ENCODE results near the gene MLLT6. TPM values are rescaled to one million over a fixed set of nuclear protein-coding genes. Genes with fewer than 3 reads are reported as not detected.

MLLT6 gene
- total RNA-seq = 13.3 and 17.1 TPM in 2 replicates

GRCh38 chr17:38704606-38705522 is at the start of gene MLLT6:
MLLT6 (plus strand) TSS chr17:38705273; CDS start chr17:38705633, 360 bp downstream.

GRCh38 chr17:38674749-38675615 is 30.1 kb upstream of the MLLT6 start, which contains the start of gene EPOP:
EPOP (minus strand) TSS chr17:38674957; CDS start chr17:38674495, 462 bp downstream.

GRCh38 chr17:38729886-38730525 is 24.9 kb downstream of the MLLT6 start, which contains the start of gene CISD3:
CISD3 (plus strand) TSS chr17:38730341; CDS start chr17:38730359, 18 bp downstream.

GRCh38 chr17:38748149-38748891 is 43.2 kb downstream of the MLLT6 start, which contains the start of gene PCGF2:
PCGF2 (minus strand) TSS chr17:38748336; CDS start chr17:38740402, 7,934 bp downstream.

GRCh38 chr17:38752308-38753070 is 47.4 kb downstream of the MLLT6 start, which contains the start of gene PSMB3:
PSMB3 (plus strand) TSS chr17:38752741; CDS start chr17:38752827, 86 bp downstream.

Other genes with a start within 250 kb of the MLLT6 start
- gene SRCIN1, start 99.3 kb upstream of the MLLT6 start, total RNA-seq = not detected in 2 replicates
- 5.0 and 8.1 TPM in 2 replicates for gene EPOP, start 30.3 kb upstream of the MLLT6 start, total RNA-seq
- 5.8 and 19.0 TPM in 2 replicates for gene CISD3, start 25.1 kb downstream of the MLLT6 start, total RNA-seq
- 2.9 and 4.7 TPM in 2 replicates for gene PCGF2, start 43.1 kb downstream of the MLLT6 start, total RNA-seq
- 158 and 179 TPM in 2 replicates for gene PSMB3, start 47.5 kb downstream of the MLLT6 start, total RNA-seq
- gene PIP4K2B, start 94.3 kb downstream of the MLLT6 start, total RNA-seq = 53.4 and 55.6 TPM in 2 replicates
- 5.2 and 13.5 TPM in 2 replicates for gene CWC25, start 120.0 kb downstream of the MLLT6 start, total RNA-seq
- 1,484 and 1,693 TPM in 2 replicates for gene RPL23, start 148.4 kb downstream of the MLLT6 start, total RNA-seq
- 327 and 332 TPM in 2 replicates for gene LASP1, start 164.8 kb downstream of the MLLT6 start, total RNA-seq

Data from cardiac atrium fibroblast (primary cell).